Measurements from ENCODE around the gene TRDMT1. TPM values are rescaled to one million over a fixed set of nuclear protein-coding genes. Genes with fewer than 3 reads are reported as not detected.

Gene TRDMT1
- total RNA-seq, 4 donors from 2014 or later, result 2.7 to 9.4 (median 4.0) TPM

DNA sequence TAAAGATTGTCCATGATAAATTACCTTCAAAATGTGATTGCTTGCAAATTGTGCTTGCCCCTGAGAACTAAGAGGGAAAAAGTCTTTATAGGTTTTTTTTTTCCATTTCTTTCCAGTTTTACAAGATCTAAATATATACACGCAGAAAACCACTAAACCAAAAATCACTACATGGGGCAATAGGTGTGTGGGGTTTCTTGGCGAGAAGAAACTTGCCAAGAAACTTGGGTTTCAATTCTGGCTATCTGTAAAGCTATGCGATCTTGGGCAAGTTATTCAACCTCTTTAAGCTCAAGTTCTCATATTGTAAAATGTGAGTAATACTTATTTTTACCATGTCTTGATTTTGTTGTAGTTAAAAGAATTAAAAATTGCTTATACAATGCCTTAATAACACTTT is 88.9 kb downstream of the TRDMT1 start:
- no peak for DNase-seq (ENCODE audit: low spot score in 2 of 2)
- Histone ChIP-seq H3K27me3 (no peaks in the 10 kb centered on the region), H3K27ac (no peak overlapping the region), H3K9me3 (no peaks in the 10 kb centered on the region), H3K4me3 (no peak overlapping the region), H3K36me3 (no peaks in the 10 kb centered on the region), H3K4me1 (peaks cover 4% of the 10 kb centered on the region)
- no peak for TF ChIP-seq EP300 (IDR thresholded peaks at IDR 0.05)
- no peak for TF ChIP-seq POLR2AphosphoS5 (IDR thresholded peaks at IDR 0.05)
- TF ChIP-seq, protein P1, sequence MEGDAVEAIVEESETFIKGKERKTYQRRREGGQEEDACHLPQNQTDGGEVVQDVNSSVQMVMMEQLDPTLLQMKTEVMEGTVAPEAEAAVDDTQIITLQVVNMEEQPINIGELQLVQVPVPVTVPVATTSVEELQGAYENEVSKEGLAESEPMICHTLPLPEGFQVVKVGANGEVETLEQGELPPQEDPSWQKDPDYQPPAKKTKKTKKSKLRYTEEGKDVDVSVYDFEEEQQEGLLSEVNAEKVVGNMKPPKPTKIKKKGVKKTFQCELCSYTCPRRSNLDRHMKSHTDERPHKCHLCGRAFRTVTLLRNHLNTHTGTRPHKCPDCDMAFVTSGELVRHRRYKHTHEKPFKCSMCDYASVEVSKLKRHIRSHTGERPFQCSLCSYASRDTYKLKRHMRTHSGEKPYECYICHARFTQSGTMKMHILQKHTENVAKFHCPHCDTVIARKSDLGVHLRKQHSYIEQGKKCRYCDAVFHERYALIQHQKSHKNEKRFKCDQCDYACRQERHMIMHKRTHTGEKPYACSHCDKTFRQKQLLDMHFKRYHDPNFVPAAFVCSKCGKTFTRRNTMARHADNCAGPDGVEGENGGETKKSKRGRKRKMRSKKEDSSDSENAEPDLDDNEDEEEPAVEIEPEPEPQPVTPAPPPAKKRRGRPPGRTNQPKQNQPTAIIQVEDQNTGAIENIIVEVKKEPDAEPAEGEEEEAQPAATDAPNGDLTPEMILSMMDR (IDR thresholded peaks at IDR 0.05), result no peak
- TF ChIP-seq POLR2A (IDR thresholded peaks at IDR 0.05), result no peak
- WGBS, result 48% methylated on average over 3 of the region's 3 CpGs

DNA sequence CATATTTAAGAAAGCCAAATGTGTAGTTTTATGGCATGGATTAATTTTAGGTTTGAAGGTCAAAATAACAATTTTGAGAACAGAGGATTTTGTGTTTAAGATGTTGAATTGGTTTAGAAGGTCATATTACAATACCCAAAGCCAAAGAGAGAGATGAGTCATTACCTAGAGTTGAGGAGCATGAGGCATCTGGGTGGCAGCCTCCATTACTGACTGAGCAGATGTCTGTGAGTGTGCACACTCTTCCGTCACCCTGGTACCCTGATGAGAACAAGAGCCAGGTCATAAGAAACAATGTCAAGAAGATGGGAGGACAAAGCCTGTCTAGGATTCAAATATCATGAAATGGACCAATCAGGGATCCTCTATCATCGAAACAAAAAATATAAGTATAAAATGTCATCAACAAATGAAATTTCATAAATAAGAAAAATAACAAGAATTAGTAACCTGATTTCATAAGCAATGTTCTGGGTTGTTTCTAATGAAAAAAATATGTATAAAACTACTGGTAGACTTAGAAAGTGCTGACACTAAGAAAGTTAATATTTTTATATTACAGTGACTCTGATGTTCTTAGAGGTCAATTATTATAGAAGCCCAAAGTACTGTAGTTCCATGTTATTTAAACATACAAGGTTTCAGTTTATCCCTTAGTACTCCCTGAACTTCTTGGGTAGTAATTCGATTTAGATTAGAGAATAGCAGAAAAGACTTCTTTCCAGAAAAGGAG is 91.8 kb downstream of the TRDMT1 start:
- H3K4me1 ChIP-seq, result peaks cover 4% of the 10 kb centered on the region
- DNase-seq (ENCODE audit: low spot score in 2 of 2), result no peak
- TF ChIP-seq EP300 (IDR thresholded peaks at IDR 0.05) (no peak), POLR2AphosphoS5 (IDR thresholded peaks at IDR 0.05) (no peak), POLR2A (IDR thresholded peaks at IDR 0.05) (no peak)
- TF ChIP-seq, protein P1 (IDR thresholded peaks at IDR 0.05), result no peak
- no peaks in the 10 kb centered on the region for H3K27me3 ChIP-seq
- H3K9me3 ChIP-seq, result no peaks in the 10 kb centered on the region
- WGBS, result 82% methylated on average over 3 of the region's 3 CpGs
- H3K4me3 ChIP-seq, result no peak overlapping the region
- H3K27ac ChIP-seq, result no peak overlapping the region
- H3K36me3 ChIP-seq, result no peaks in the 10 kb centered on the region

DNA sequence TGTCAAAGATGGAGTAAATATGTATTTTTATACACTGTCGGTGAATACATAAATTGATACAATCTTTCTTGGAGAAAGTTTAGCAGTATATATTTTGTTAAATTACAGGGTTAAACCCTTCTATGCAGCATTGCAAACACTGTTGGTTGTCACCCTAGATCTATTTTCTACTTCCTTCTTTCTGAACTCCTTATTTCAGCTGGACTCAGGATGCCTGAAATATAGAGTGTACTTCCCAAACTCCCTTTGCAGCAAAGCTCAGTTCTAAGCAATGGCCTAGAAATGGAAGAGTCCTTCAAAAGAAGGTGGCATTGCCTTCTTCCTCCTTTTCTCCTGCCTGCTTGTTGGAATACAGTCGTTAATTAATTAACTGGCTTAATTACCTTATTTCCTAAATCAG is 92.4 kb downstream of the TRDMT1 start:
- WGBS, result 74% methylated on average over 2 of the region's 2 CpGs
- Histone ChIP-seq H3K9me3 (no peaks in the 10 kb centered on the region), H3K4me1 (peaks cover 4% of the 10 kb centered on the region), H3K27me3 (no peaks in the 10 kb centered on the region), H3K36me3 (no peaks in the 10 kb centered on the region), H3K27ac (no peak overlapping the region), H3K4me3 (no peak overlapping the region)
- no peak for DNase-seq (ENCODE audit: low spot score in 2 of 2)
- no peak for TF ChIP-seq EP300 (IDR thresholded peaks at IDR 0.05)
- TF ChIP-seq POLR2AphosphoS5 (IDR thresholded peaks at IDR 0.05), result no peak
- TF ChIP-seq POLR2A (IDR thresholded peaks at IDR 0.05), result no peak
- TF ChIP-seq, protein P1 (IDR thresholded peaks at IDR 0.05), result no peak

DNA sequence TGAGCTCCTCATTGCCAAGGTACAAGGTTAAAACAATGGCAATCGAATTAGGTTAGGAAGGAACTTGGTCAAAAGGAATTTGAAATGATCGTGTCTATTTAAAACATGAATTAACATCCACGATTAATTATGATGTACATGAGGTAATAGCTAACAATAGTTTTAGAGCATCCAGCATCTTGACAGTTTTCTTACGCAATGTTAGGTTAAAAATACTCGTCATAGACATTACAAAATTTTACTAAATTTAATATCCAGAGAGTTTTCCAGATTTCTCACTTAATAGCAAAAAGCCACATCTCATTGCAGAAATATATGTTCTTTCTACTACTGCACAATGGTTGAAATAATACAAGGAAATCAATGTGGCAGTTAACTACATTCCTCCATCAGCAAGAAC is 94.5 kb downstream of the TRDMT1 start:
- H3K9me3 ChIP-seq, result no peaks in the 10 kb centered on the region
- no peak for DNase-seq (ENCODE audit: low spot score in 2 of 2)
- TF ChIP-seq POLR2AphosphoS5 (IDR thresholded peaks at IDR 0.05), result no peak
- TF ChIP-seq EP300 (IDR thresholded peaks at IDR 0.05), result no peak
- TF ChIP-seq POLR2A (IDR thresholded peaks at IDR 0.05), result no peak
- TF ChIP-seq, protein P1 (IDR thresholded peaks at IDR 0.05), result no peak
- H3K4me3 ChIP-seq, result no peak overlapping the region
- H3K4me1 ChIP-seq, result peaks cover 4% of the 10 kb centered on the region
- no peaks in the 10 kb centered on the region for H3K36me3 ChIP-seq
- no peaks in the 10 kb centered on the region for H3K27me3 ChIP-seq
- H3K27ac ChIP-seq, result no peak overlapping the region
- 82% methylated on average over 5 of the region's 5 CpGs for WGBS

DNA sequence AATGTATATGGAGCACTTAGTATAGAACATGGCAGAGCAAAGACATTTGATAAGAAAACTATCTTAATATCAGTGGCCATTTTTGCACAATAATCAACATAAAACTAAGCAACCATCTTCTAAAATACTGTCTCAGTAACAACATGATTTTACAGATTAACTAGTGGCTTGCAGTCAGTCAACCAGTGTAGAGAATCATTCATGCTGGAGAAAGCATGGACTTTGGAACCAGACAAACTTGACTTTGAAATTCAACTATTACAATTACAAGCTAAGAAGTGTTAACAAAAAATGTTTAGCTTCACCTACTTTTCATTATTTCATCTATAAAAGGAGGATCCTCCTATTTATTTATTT is 99.6 kb downstream of the TRDMT1 start:
- H3K4me1 ChIP-seq, result no peaks in the 10 kb centered on the region
- no peak for DNase-seq (ENCODE audit: low spot score in 2 of 2)
- no peaks in the 10 kb centered on the region for H3K36me3 ChIP-seq
- H3K27me3 ChIP-seq, result no peaks in the 10 kb centered on the region
- H3K9me3 ChIP-seq, result no peaks in the 10 kb centered on the region
- TF ChIP-seq POLR2AphosphoS5 (IDR thresholded peaks at IDR 0.05) (no peak), EP300 (IDR thresholded peaks at IDR 0.05) (no peak), POLR2A (IDR thresholded peaks at IDR 0.05) (no peak)
- TF ChIP-seq, protein P1 (IDR thresholded peaks at IDR 0.05), result no peak
- H3K27ac ChIP-seq, result no peak overlapping the region
- H3K4me3 ChIP-seq, result no peak overlapping the region

Data from suprapubic skin (tissue), 4 donors.